Measurements from ENCODE around the gene HLA-E. TPM values are rescaled to one million over a fixed set of nuclear protein-coding genes. Genes with fewer than 3 reads are reported as not detected.
A peak's percentile ranks its signal among the peaks of the same experiment; 100 is the strongest.

The HLA-E gene
- polyA plus RNA-seq (2013, experiment 1 of 2), result 15.0 TPM
- 19.5 TPM for polyA plus RNA-seq (2013, experiment 2 of 2)

DNA sequence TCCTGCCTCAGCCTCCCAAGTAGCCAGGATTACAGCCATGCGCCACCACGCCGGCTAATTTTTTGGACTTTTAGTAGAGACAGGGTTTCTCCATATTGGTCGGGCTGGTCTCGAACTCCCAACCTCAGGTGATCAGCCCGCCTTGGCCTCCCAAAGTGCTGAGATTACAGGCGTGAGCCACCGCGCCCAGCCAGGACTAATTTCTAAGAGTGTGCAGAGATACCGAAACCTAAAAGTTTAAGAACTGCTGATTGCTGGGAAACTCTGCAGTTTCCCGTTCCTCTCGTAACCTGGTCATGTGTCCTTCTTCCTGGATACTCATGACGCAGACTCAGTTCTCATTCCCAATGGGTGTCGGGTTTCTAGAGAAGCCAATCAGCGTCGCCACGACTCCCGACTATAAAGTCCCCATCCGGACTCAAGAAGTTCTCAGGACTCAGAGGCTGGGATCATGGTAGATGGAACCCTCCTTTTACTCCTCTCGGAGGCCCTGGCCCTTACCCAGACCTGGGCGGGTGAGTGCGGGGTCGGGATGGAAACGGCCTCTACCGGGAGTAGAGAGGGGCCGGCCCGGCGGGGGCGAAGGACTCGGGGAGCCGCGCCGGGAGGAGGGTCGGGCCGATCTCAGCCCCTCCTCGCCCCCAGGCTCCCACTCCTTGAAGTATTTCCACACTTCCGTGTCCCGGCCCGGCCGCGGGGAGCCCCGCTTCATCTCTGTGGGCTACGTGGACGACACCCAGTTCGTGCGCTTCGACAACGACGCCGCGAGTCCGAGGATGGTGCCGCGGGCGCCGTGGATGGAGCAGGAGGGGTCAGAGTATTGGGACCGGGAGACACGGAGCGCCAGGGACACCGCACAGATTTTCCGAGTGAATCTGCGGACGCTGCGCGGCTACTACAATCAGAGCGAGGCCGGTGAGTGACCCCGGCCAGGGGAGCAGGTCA, at the start of gene HLA-E:
HLA-E (plus strand) TSS at position 429 of the 945 bp plus-strand sequence; CDS start at position 452, 23 bp downstream.
- Histone ChIP-seq H3K9me3 (ENCODE audit: insufficient read depth, low read depth, low read length) (no peaks in the 10 kb centered on the region), H3K27ac (ENCODE audit: low read depth, low read length) (peak within 1 kb of the TSS; percentile 49; the same call in 1 of the 2 replicates), H3K27me3 (ENCODE audit: insufficient read depth, low read length) (peaks cover 9% of the 10 kb centered on the region; the same call in 1 of the 2 replicates), H3K9ac (ENCODE audit: low read depth, low read length) (peak within 1 kb of the TSS; percentile 65), H3K4me3 (ENCODE audit: low read length) (peak within 1 kb of the TSS; percentile 89), H3K36me3 (ENCODE audit: insufficient read depth, low read length) (peaks cover 23% of the 10 kb centered on the region), H3K4me1 (ENCODE audit: insufficient read depth, low read length) (no peaks in the 10 kb centered on the region)
- 6% methylated on average over 68 of the region's 68 CpGs for WGBS

DNA sequence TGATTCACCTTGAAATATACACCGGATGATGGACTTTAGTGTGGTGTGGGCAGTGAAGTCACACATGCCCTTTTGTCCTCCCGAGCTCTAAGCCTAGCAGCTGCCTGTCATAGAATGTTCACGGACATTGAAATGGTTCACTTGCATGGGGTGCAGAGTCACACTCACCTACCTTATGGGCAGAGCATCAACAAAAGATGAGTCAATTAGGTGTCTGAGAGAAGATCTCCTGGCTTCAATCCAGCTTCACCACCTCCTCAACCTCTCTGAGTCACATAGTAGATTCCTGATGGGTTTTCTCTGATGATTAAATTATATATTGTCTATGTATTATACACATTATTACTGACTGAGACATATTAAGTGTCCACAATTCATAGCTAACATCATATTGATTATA, 48.1 kb upstream of the HLA-E start:
- Histone ChIP-seq H3K36me3 (ENCODE audit: insufficient read depth, low read length) (no peaks in the 10 kb centered on the region), H3K4me1 (ENCODE audit: insufficient read depth, low read length) (peaks cover 4% of the 10 kb centered on the region; the same call in 1 of the 2 replicates), H3K27ac (ENCODE audit: low read depth, low read length) (no peak overlapping the region), H3K9me3 (ENCODE audit: insufficient read depth, low read depth, low read length) (no peaks in the 10 kb centered on the region), H3K27me3 (ENCODE audit: insufficient read depth, low read length) (peaks cover 95% of the 10 kb centered on the region), H3K4me3 (ENCODE audit: low read length) (no peak overlapping the region), H3K9ac (ENCODE audit: low read depth, low read length) (no peak overlapping the region)
- WGBS, result 74% methylated on average over 3 of the region's 3 CpGs

- Histone ChIP-seq H3K27ac (ENCODE audit: low read depth, low read length) (no peak overlapping the region), H3K4me3 (ENCODE audit: low read length) (peak overlapping the region; percentile 41), H3K36me3 (ENCODE audit: insufficient read depth, low read length) (no peaks in the 10 kb centered on the region), H3K9ac (ENCODE audit: low read depth, low read length) (no peak overlapping the region), H3K9me3 (ENCODE audit: insufficient read depth, low read depth, low read length) (no peaks in the 10 kb centered on the region), H3K4me1 (ENCODE audit: insufficient read depth, low read length) (peaks cover 4% of the 10 kb centered on the region; the same call in 1 of the 2 replicates), H3K27me3 (ENCODE audit: insufficient read depth, low read length) (peaks cover 96% of the 10 kb centered on the region)
- 26% methylated on average over 20 of the region's 20 CpGs for WGBS
These were observed 45.5 kb upstream of the HLA-E start for GRCh38 chr6:30443657-30444450.

DNA sequence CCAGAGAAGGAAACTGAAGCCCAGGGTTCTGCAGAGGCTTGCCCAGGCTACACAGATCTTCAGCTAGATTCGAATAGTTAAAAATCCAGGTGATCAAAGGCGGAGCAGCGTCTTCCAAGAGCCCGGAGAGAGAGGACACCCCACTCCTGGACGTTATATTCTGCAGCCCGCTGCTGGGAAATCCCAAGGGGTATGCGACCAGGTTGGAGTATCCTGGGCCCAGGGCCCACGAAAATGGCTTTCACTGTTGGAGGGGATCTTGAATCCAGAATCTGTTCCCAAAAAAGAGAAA, 44.9 kb upstream of the HLA-E start:
- Histone ChIP-seq H3K9me3 (ENCODE audit: insufficient read depth, low read depth, low read length) (no peaks in the 10 kb centered on the region), H3K36me3 (ENCODE audit: insufficient read depth, low read length) (no peaks in the 10 kb centered on the region), H3K27me3 (ENCODE audit: insufficient read depth, low read length) (peaks cover 96% of the 10 kb centered on the region), H3K4me1 (ENCODE audit: insufficient read depth, low read length) (peaks cover 4% of the 10 kb centered on the region; the same call in 1 of the 2 replicates), H3K27ac (ENCODE audit: low read depth, low read length) (no peak overlapping the region), H3K9ac (ENCODE audit: low read depth, low read length) (no peak overlapping the region), H3K4me3 (ENCODE audit: low read length) (peak overlapping the region; percentile 41)
- WGBS, result 78% methylated on average over 8 of the region's 8 CpGs

DNA sequence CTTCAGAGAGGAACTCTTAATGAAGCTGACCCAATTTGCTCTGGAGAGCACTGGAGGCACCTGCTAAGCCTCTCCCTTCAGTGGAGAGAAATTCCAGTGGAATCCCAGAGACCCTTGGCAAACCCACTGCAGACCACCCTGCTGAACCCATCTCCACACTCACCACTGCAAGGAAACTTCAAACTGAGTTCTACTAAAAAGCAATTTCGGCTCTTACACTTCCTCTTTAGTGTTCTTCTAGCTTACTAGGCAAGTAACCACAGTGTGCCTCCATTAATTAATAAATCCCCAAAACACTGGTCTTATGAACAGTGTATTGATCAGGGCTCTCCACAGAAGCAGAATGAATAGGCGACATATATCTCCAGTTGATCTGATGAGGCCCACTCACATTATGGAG, 43.0 kb upstream of the HLA-E start:
- H3K9ac ChIP-seq (ENCODE audit: low read depth, low read length), result no peak overlapping the region
- H3K9me3 ChIP-seq (ENCODE audit: insufficient read depth, low read depth, low read length), result no peaks in the 10 kb centered on the region
- WGBS, result 78% methylated on average over 2 of the region's 2 CpGs

GRCh38 chr6:30447237-30447636, 42.1 kb upstream of the HLA-E start:
- Histone ChIP-seq H3K27me3 (ENCODE audit: insufficient read depth, low read length) (peaks cover 96% of the 10 kb centered on the region), H3K36me3 (ENCODE audit: insufficient read depth, low read length) (no peaks in the 10 kb centered on the region), H3K4me1 (ENCODE audit: insufficient read depth, low read length) (peaks cover 4% of the 10 kb centered on the region; the same call in 1 of the 2 replicates), H3K9me3 (ENCODE audit: insufficient read depth, low read depth, low read length) (no peaks in the 10 kb centered on the region), H3K4me3 (ENCODE audit: low read length) (no peak overlapping the region), H3K9ac (ENCODE audit: low read depth, low read length) (no peak overlapping the region), H3K27ac (ENCODE audit: low read depth, low read length) (no peak overlapping the region)
- 15% methylated on average over 2 of the region's 2 CpGs for WGBS

More for the DNA sequence above, 43.0 kb upstream of the HLA-E start:
- no peak overlapping the region for H3K27ac ChIP-seq (ENCODE audit: low read depth, low read length)
- H3K4me3 ChIP-seq (ENCODE audit: low read length), result no peak overlapping the region
- H3K4me1 ChIP-seq (ENCODE audit: insufficient read depth, low read length), result peaks cover 4% of the 10 kb centered on the region; the same call in 1 of the 2 replicates
- H3K36me3 ChIP-seq (ENCODE audit: insufficient read depth, low read length), result no peaks in the 10 kb centered on the region
- H3K27me3 ChIP-seq (ENCODE audit: insufficient read depth, low read length), result peaks cover 96% of the 10 kb centered on the region

DNA sequence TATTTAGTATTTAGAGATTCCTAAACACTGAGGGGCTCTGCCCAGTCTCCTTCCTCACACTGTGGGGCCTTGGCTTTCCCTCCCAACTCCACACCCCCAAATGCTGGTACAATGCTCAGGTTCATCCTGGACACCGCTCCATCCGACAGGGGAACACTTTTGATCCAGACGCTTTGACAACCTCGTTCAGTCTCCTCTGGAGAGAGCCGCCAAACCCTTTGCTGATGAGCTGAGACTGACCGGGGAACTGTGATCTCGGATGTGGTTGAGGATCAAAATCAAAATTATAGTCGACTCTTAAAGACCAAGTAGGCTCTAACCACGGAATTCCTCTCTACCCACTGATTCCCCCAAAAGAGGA, 38.8 kb upstream of the HLA-E start:
- Histone ChIP-seq H3K4me3 (ENCODE audit: low read length) (no peak overlapping the region), H3K36me3 (ENCODE audit: insufficient read depth, low read length) (no peaks in the 10 kb centered on the region), H3K4me1 (ENCODE audit: insufficient read depth, low read length) (no peaks in the 10 kb centered on the region), H3K9ac (ENCODE audit: low read depth, low read length) (no peak overlapping the region), H3K27me3 (ENCODE audit: insufficient read depth, low read length) (peaks cover 94% of the 10 kb centered on the region), H3K9me3 (ENCODE audit: insufficient read depth, low read depth, low read length) (no peaks in the 10 kb centered on the region), H3K27ac (ENCODE audit: low read depth, low read length) (no peak overlapping the region)
- WGBS, result 77% methylated on average over 9 of the region's 9 CpGs

- Histone ChIP-seq H3K9me3 (ENCODE audit: insufficient read depth, low read depth, low read length) (no peaks in the 10 kb centered on the region), H3K4me3 (ENCODE audit: low read length) (no peak overlapping the region), H3K9ac (ENCODE audit: low read depth, low read length) (no peak overlapping the region), H3K4me1 (ENCODE audit: insufficient read depth, low read length) (no peaks in the 10 kb centered on the region), H3K27ac (ENCODE audit: low read depth, low read length) (no peak overlapping the region), H3K27me3 (ENCODE audit: insufficient read depth, low read length) (peaks cover 94% of the 10 kb centered on the region), H3K36me3 (ENCODE audit: insufficient read depth, low read length) (no peaks in the 10 kb centered on the region)
- 63% methylated on average over 55 of the region's 55 CpGs for WGBS
These were observed 38.1 kb upstream of the HLA-E start for GRCh38 chr6:30450909-30451841.

- Histone ChIP-seq H3K4me1 (ENCODE audit: insufficient read depth, low read length) (no peaks in the 10 kb centered on the region), H3K27ac (ENCODE audit: low read depth, low read length) (no peak overlapping the region), H3K9me3 (ENCODE audit: insufficient read depth, low read depth, low read length) (no peaks in the 10 kb centered on the region), H3K4me3 (ENCODE audit: low read length) (no peak overlapping the region), H3K27me3 (ENCODE audit: insufficient read depth, low read length) (peaks cover 97% of the 10 kb centered on the region), H3K9ac (ENCODE audit: low read depth, low read length) (no peak overlapping the region), H3K36me3 (ENCODE audit: insufficient read depth, low read length) (no peaks in the 10 kb centered on the region)
- WGBS, result 91% methylated on average over 41 of the region's 41 CpGs
These were observed 36.4 kb upstream of the HLA-E start for GRCh38 chr6:30452736-30453507.

GRCh38 chr6:30453508-30454116, 35.7 kb upstream of the HLA-E start:
- Histone ChIP-seq H3K4me3 (ENCODE audit: low read length) (no peak overlapping the region), H3K27ac (ENCODE audit: low read depth, low read length) (no peak overlapping the region), H3K4me1 (ENCODE audit: insufficient read depth, low read length) (no peaks in the 10 kb centered on the region), H3K27me3 (ENCODE audit: insufficient read depth, low read length) (peaks cover 98% of the 10 kb centered on the region), H3K9ac (ENCODE audit: low read depth, low read length) (no peak overlapping the region), H3K9me3 (ENCODE audit: insufficient read depth, low read depth, low read length) (no peaks in the 10 kb centered on the region), H3K36me3 (ENCODE audit: insufficient read depth, low read length) (no peaks in the 10 kb centered on the region)
- 14% methylated on average over 23 of the region's 26 CpGs for WGBS

All from HUES64 (cell line).